Stimulated activated naive CD8-positive, alpha-beta T cell treated with anti-CD3 and anti-CD28 coated beads, Interleukin-15, amount 100 ng/mL, for 72 hours (primary cell): ENCODE data around the gene NPHP3.
"Not testable (repeated sequence)": the region's sequence is repeated elsewhere in the genome, so short reads cannot be mapped to it uniquely, and the experiment has no call there.

Source experiments
- ATAC-seq: fragments of 150-1000 bp; cut with Tn5 transposase; 2 replicates; pipeline ENCODE4 v1.10.0; 2021; ENCODE audit warnings: mild to moderate bottlenecking, moderate library complexity
- DNase-seq, 2 donors: peaks; one replicate each; pipeline ENCODE4 v3.0.0; 2021 to 2022
- H3K27ac Mint-ChIP-seq, 2 donors: one replicate each; pipeline ENCODE4 v1.8.0; 2022; ENCODE audit warnings: mild to moderate bottlenecking in 2 of 2, mixed read lengths in 2 of 2, moderate library complexity in 2 of 2
- H3K27me3 Mint-ChIP-seq: one replicate; pipeline ENCODE4 v1.8.0; 2022; ENCODE audit warnings: mixed read lengths
- H3K4me1 Mint-ChIP-seq: one replicate; pipeline ENCODE4 v1.8.0; 2022; ENCODE audit warnings: mild to moderate bottlenecking, mixed read lengths
- H3K4me3 Mint-ChIP-seq, 2 donors: one replicate each; pipeline ENCODE4 v1.8.0; 2022; ENCODE audit warnings: mild to moderate bottlenecking in 2 of 2, mixed read lengths in 2 of 2, moderate library complexity in 1 of 2
- H3K9me3 Mint-ChIP-seq, 2 donors: one replicate each; pipeline ENCODE4 v1.8.0; 2022; ENCODE audit warnings: mixed read lengths in 2 of 2

Gene NPHP3, protein sequence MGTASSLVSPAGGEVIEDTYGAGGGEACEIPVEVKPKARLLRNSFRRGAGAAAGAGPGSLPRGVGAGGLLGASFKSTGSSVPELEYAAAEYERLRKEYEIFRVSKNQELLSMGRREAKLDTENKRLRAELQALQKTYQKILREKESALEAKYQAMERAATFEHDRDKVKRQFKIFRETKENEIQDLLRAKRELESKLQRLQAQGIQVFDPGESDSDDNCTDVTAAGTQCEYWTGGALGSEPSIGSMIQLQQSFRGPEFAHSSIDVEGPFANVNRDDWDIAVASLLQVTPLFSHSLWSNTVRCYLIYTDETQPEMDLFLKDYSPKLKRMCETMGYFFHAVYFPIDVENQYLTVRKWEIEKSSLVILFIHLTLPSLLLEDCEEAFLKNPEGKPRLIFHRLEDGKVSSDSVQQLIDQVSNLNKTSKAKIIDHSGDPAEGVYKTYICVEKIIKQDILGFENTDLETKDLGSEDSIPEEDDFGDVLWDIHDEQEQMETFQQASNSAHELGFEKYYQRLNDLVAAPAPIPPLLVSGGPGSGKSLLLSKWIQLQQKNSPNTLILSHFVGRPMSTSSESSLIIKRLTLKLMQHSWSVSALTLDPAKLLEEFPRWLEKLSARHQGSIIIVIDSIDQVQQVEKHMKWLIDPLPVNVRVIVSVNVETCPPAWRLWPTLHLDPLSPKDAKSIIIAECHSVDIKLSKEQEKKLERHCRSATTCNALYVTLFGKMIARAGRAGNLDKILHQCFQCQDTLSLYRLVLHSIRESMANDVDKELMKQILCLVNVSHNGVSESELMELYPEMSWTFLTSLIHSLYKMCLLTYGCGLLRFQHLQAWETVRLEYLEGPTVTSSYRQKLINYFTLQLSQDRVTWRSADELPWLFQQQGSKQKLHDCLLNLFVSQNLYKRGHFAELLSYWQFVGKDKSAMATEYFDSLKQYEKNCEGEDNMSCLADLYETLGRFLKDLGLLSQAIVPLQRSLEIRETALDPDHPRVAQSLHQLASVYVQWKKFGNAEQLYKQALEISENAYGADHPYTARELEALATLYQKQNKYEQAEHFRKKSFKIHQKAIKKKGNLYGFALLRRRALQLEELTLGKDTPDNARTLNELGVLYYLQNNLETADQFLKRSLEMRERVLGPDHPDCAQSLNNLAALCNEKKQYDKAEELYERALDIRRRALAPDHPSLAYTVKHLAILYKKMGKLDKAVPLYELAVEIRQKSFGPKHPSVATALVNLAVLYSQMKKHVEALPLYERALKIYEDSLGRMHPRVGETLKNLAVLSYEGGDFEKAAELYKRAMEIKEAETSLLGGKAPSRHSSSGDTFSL (N-terminal part only)

DNA sequence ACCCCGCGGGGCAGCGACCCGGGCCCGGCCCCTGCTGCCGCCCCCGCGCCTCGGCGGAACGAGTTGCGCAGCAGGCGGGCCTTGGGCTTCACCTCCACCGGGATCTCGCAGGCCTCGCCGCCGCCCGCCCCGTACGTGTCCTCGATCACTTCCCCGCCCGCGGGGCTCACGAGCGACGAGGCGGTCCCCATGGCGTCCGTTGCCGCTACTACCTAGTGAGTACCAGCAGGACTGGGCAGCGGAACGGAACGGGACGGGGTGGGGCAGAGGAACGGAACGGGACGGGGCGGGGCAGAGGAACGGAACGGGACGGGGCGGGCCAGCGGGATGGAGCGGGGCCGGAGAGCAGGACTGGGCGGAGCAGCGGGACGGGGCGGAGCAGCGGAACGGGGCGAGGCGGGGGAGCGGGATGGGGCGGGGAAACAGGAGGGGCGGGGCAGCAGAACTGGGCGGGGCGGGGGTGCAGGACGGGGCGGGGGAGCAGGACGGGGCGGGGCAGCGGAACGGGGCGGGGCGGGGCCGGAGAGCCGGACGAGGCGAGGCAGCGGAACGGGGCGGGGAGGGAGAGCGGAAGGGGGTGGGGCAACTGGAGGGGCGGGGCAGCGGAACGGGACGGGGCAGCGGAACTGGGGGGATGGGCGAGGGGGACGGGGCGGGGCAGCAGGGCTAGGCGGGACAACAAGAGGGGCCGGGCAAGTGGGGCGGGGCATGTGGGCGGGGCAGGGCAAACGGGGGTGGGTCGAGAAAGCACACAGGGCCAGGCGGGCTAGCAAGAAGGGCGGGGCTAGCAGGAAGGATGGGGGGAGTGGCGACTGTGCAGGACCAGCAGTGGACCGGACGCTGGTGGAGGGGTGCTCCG lies at the start of gene NPHP3:
Gene NPHP3 (minus strand): TSS at position 245 of the 859 bp plus-strand sequence. CDS start 54 bp downstream, at position 191.
- Mint-ChIP-seq H3K27ac (peak within 1 kb of the TSS; percentile 84 to 95), H3K4me3 (peak within 1 kb of the TSS; percentile 92 to 94), H3K27me3 (no peaks in the 10 kb centered on the region), H3K9me3 (no peaks in the 10 kb centered on the region), H3K4me1 (peaks cover 33% of the 10 kb centered on the region)
- peak; percentile 84 for ATAC-seq
- peak; percentile 86 to 91 for DNase-seq

DNA sequence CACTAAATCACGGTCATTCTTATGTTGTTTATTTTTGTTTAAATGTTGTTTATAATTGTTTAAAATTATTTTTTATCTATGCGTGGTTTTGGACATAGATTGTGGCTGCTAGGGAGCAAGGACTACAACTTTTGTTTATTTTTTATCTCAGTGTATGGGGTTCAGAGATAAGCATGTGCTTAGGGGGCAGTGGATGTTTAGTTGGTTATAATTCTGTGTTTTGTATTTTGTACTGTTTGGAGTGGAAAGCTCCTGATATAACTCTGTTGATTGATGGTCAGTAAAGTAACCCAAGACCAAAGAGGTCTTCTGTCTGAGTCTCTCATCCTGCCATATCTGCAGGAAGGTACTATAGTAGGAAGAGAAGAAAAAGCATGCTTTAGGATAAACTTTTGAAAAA lies 36.5 kb upstream of the NPHP3 start:
- no peak for ATAC-seq
- no peaks in the 10 kb centered on the region for H3K4me1 Mint-ChIP-seq

DNA sequence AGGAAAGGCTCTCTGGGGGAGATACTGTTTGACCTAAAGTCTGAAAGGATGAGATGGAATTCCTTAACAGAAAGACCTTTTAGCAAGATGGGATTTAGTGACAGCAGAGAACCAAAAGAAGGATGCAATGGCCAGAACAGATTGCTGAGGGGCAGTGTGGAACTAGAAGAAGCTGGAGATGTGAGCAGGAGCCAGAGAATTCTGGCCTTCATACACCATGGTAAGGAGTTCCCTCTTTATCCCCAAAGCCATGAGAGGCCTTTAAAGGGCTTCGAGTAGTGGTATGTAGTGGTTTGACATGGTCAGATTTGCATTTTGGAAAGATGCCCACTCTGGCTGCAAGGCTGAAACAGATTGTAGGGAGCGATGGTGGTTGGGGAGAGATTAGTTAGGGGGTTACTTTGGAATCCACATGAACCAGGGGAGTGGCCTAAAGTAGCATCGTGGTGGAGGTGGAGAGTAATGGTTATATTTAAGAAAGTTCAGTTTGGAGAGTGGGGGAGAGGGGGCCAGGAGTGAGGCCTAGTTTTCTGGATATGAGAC lies 34.0 kb upstream of the NPHP3 start:
- ATAC-seq (no peak), DNase-seq (no peak)
- Mint-ChIP-seq H3K27ac (no peak overlapping the region), H3K4me3 (no peak overlapping the region), H3K27me3 (no peaks in the 10 kb centered on the region), H3K4me1 (no peaks in the 10 kb centered on the region), H3K9me3 (no peaks in the 10 kb centered on the region)

More for the DNA sequence above, 36.5 kb upstream of the NPHP3 start:
- no peak for DNase-seq
- Mint-ChIP-seq H3K9me3 (no peaks in the 10 kb centered on the region), H3K27me3 (no peaks in the 10 kb centered on the region), H3K4me3 (no peak overlapping the region), H3K27ac (no peak overlapping the region)

DNA sequence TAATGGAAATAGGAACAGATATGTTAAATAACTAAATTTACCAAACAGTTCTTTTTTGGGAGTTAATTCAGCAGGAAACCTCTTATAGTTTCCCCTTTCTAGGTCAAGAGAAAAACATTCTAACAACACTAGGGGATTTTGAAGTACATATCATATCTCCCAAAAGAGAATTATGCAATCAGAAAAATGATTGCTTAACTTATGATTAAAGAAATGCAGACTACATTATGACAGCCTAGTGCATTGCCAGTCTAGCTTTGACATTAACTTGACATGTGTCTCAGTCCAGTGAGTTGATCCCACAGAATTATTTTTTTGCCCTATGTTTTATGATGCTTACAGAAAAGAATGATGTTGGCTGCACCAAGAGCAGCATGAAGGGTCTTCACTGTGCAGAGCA lies 31.7 kb upstream of the NPHP3 start:
- Mint-ChIP-seq H3K27me3 (no peaks in the 10 kb centered on the region), H3K9me3 (no peaks in the 10 kb centered on the region), H3K4me1 (no peaks in the 10 kb centered on the region), H3K27ac (no peak overlapping the region), H3K4me3 (no peak overlapping the region)
- DNase-seq, result no peak
- no peak for ATAC-seq

DNA sequence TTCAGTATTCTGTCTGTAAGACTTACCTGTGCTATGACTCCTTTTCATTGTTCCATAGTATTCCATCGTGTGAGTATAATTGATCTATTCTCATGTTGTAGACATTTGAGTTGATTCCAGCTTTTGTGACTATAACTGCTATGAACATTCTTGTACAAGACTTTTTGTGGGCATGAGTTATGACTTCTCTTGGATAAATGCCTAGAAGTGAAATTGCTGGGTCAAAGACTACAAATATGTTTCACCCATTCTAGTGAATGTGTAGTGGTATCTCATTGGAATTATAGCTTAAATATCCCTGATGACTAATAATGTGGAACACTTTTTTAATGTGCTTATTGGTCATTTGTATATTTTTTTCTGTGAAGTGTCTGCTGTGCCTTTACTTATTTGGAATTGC lies 27.6 kb upstream of the NPHP3 start:
- Mint-ChIP-seq H3K4me1 (no peaks in the 10 kb centered on the region), H3K27ac (no peak overlapping the region), H3K27me3 (peaks cover 21% of the 10 kb centered on the region), H3K4me3 (no peak overlapping the region), H3K9me3 (no peaks in the 10 kb centered on the region)
- DNase-seq, result no peak
- ATAC-seq, result no peak

DNA sequence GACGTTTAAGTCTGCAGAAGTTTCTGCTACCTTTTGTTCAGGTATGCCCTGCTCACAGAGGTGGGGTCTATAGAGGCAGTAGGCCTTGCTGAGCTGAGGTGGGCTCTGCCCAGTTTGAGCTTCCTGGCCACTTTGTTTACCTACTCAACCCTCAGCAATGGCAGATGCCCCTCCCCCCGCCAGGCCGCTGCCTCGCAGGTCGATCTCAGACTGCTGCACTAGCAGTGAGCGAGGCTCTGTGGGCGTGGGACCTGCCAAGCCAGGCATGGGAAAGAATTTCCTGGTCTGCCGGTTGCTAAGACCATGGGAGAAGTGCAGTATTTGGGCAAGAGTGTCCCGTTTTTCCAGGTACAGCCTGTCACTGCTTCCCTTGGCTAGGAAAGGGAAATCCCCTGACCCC lies 24.5 kb upstream of the NPHP3 start:
- H3K4me1 Mint-ChIP-seq, ATAC-seq, H3K27ac Mint-ChIP-seq, H3K4me3 Mint-ChIP-seq, DNase-seq, H3K9me3 Mint-ChIP-seq: not testable (repeated sequence)
- H3K27me3 Mint-ChIP-seq, result peaks cover 32% of the 10 kb centered on the region

DNA sequence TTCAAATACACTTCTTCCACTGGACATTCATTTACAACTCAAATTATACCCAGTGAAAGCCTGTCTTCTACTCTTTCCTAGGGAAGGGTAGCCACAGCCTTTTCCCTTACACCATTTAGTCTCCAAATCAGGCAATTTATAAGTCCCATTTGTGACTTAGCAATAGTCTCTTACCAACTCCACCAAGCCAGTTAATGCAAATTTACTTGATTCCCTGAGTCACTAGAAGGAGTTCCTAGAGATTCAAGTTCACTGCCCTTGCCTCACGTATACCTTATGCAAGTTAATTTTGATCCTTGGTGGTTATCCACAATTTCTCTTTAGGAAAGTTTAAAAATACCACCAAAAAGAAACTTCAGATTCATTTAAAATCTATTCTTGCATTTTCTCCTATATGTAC lies 16.1 kb upstream of the NPHP3 start:
- no peak overlapping the region for H3K27ac Mint-ChIP-seq
- no peaks in the 10 kb centered on the region for H3K9me3 Mint-ChIP-seq
- H3K27me3 Mint-ChIP-seq, result peaks cover 27% of the 10 kb centered on the region
- ATAC-seq (no peak), DNase-seq (no peak)
- no peak overlapping the region for H3K4me3 Mint-ChIP-seq
- H3K4me1 Mint-ChIP-seq, result no peaks in the 10 kb centered on the region

DNA sequence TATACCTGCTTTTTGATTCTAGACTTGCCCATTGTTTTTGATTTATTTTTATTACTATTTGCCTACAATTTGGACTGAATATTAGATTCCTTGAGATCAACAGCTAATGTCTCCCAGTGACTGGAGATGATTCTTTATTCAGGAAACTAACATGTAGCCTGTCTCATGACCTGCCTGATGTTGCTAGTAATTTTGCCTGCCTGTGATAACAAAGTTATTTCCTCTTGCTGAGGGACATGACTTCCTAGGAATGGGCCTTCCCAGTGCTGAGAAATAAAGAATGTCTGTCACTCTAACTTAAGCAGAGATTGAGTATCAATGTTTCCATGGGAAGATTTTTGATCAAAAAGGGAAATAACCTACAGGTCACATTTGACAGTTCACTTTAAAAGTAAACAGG lies 13.4 kb upstream of the NPHP3 start:
- no peak overlapping the region for H3K27ac Mint-ChIP-seq
- no peaks in the 10 kb centered on the region for H3K9me3 Mint-ChIP-seq
- no peak for DNase-seq
- no peak overlapping the region for H3K4me3 Mint-ChIP-seq
- ATAC-seq, result no peak
- H3K4me1 Mint-ChIP-seq, result no peaks in the 10 kb centered on the region
- H3K27me3 Mint-ChIP-seq, result peaks cover 42% of the 10 kb centered on the region

DNA sequence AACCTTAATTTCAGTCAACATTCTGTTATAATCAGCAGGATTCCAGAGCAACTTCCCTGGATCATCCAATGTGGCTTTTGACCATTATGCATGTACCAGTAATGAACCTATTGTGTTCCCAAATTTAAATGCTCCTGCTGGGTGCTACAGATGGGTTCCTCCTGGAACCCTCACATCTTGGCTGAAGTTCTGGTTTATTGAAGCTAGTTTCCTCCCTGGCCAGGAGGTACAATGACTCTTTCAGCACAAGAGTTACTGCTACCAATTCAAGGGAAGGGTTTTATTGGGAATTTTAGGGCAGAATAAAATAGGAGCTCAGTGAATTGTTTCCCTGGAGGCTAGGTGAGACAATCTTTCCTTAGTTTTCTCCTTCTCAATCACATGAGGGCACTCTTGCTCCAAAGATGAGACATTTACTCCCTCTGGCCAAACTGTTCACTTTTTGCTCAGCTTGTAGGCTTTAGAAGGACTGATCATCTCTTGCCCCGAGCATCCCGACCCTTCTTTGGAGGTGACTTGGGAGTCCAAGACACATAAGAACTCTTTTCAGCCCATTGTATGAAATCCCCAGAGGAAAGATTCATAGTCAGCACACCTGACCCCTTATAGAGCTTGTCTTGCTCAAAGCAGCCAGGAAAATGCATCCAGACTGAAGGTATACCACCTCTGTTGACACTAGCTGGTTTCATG lies 8.8 kb upstream of the NPHP3 start:
- DNase-seq, result no peak
- Mint-ChIP-seq H3K9me3 (no peaks in the 10 kb centered on the region), H3K27me3 (peaks cover 20% of the 10 kb centered on the region), H3K4me3 (no peak overlapping the region), H3K27ac (no peak overlapping the region), H3K4me1 (no peaks in the 10 kb centered on the region)
- ATAC-seq, result peak; percentile 45

DNA sequence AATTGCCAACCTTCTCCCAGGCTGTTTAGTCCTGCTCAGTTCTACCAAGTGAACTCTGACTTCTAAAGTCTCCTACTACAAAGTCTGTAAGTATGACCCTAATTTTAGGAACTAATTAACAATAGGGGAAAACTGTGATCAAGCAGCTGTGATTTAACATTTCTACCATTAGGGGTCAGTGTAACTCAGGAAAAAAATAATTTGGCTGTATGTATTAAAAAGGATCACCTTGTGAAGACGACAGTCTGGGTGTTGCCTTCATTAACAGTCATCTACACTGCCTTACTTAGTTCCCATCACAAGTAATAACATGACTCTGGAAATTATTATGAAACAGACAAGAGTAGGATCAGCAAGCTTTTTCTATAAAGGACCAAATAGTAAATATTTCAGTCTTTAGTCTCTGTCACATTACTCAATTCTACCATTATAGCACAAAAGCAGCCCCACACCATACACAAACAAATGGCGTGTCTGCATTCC lies 4.2 kb upstream of the NPHP3 start:
- peak in 1 of 2 donors; percentile 10 for DNase-seq
- Mint-ChIP-seq H3K9me3 (no peaks in the 10 kb centered on the region), H3K27me3 (peaks cover 12% of the 10 kb centered on the region), H3K4me1 (peaks cover 1% of the 10 kb centered on the region), H3K4me3 (no peak overlapping the region), H3K27ac (no peak overlapping the region)
- ATAC-seq, result no peak

DNA sequence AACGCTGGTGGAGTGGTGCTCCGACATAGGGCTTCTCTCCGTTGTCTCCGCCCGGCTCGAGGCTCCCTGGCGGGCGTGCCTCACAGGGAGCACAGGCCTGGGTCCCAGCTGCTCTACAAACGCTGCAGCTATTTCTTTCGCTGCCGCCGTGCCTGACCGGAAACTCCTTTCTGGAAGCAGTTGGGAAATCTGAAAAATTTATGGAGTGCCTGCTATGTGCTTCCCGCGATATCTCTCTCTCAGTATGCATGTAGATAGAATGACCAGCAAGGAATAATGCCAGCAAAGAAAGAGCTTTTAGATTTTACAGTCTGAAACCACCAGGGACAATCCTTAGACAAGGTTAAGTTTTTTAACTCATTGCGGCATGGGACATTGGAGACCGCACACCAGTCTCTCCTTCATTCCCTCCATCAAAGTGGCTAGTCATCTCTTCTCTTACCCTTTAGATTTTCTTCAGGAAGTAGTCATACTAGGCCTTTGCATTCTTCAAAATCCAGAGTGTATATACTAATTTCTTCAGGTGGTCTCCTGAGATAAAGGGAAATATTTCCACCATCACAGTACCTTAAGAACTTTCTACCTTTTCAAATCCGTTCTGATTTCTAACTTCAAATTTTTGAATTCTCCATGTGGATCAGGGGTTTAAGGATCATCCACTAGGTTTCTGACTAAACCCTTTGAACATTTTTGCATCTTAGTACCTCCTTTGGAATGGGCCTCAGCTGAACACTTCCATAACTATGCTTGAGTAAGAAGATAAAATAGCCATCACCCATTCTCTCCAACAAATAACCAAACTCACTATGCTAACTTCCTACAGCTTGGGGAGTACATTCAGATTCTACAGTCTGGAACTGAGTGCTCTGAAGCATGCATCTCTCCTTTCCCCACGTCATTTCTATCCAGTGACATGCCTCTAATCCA lies 1.1 kb upstream of the NPHP3 start:
- peak overlapping the region; percentile 86 to 92 for H3K4me3 Mint-ChIP-seq
- H3K27ac Mint-ChIP-seq, result no peak overlapping the region
- no peak for DNase-seq
- no peaks in the 10 kb centered on the region for H3K27me3 Mint-ChIP-seq
- H3K4me1 Mint-ChIP-seq, result peaks cover 32% of the 10 kb centered on the region
- no peaks in the 10 kb centered on the region for H3K9me3 Mint-ChIP-seq
- ATAC-seq, result peak; percentile 10

DNA sequence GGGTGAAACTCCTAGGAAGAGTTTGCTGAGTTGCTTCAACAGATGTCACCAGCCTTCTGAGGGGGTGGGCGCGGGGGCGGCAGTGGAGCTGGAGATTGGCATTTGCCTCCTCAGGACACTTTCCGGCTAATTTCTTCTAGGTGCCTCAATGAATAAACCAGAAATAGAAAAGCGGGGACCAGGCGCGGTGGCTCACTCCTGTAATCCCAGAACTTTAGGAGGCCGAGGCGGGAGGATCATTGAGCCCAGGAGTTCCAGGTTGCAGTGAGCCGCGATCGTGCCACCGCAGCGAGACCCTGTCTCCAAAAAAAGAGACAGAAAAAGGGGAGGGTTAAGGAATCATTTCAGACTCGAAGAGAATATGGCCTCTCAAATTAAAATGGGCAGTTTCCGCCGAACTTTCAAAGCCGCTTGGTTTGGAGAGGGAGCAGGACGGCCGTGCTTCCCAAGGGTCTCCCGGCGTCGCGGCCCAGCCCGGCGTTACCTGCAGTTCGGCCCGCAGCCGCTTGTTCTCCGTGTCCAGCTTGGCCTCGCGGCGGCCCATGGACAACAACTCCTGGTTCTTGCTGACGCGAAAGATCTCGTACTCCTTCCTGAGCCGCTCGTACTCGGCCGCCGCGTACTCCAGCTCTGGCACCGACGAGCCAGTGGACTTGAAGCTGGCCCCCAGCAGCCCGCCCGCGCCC lies 587 bp downstream of the NPHP3 start:
- Mint-ChIP-seq H3K4me3 (peak overlapping the region; percentile 92 to 94), H3K27ac (peak overlapping the region; percentile 84 to 95), H3K4me1 (peaks cover 33% of the 10 kb centered on the region), H3K27me3 (no peaks in the 10 kb centered on the region), H3K9me3 (no peaks in the 10 kb centered on the region)
- DNase-seq, result no peak
- peak; percentile 52 for ATAC-seq
